Astrocyte (in vitro differentiated cells and primary cell): Measurements from ENCODE around the gene MTX1. TPM values are rescaled to one million over a fixed set of nuclear protein-coding genes. Genes with fewer than 3 reads are reported as not detected.
"Not testable (repeated sequence)": the region's sequence is repeated elsewhere in the genome, so short reads cannot be mapped to it uniquely, and the experiment has no call there.

Source experiments
- DNase-seq: peaks from one replicate; pipeline ENCODE4 v3.0.0-alpha.2; 2010; ENCODE audit warnings: low read depth
- FAIRE-seq: peaks from 2 replicates; lab custom pipeline; 2011; peaks lifted over from hg19 to GRCh38; lab: Jason Lieb, UNC
- H2AFZ ChIP-seq: 2 replicates; pipeline ENCODE4 v1.6.0; 2012; ENCODE audit warnings: low read depth, low read length, inconsistent platforms
- H3K27ac ChIP-seq: 2 replicates; pipeline ENCODE4 v1.5.1; 2011; ENCODE audit warnings: low read depth, low read length, inconsistent platforms
- H3K27me3 ChIP-seq: 2 replicates; pipeline ENCODE4 v1.6.0; 2011; ENCODE audit warnings: low read length, inconsistent platforms; ENCODE audit not compliant: insufficient read depth
- H3K36me3 ChIP-seq: 2 replicates; pipeline ENCODE4 v1.5.1; 2011; ENCODE audit warnings: low read length, inconsistent platforms; ENCODE audit not compliant: insufficient read depth
- H3K4me1 ChIP-seq: 2 replicates; pipeline ENCODE4 v1.5.1; 2011; ENCODE audit warnings: low read length, inconsistent platforms; ENCODE audit not compliant: insufficient read depth
- H3K4me2 ChIP-seq: 2 replicates; pipeline ENCODE4 v1.6.0; 2012; ENCODE audit warnings: low read length, inconsistent platforms
- H3K4me3 ChIP-seq: 2 replicates; pipeline ENCODE4 v1.5.1; 2011; ENCODE audit warnings: low read depth, mild to moderate bottlenecking, low read length, inconsistent platforms; ENCODE audit not compliant: insufficient read depth
- H3K79me2 ChIP-seq: 2 replicates; pipeline ENCODE4 v1.6.0; 2012; ENCODE audit warnings: mild to moderate bottlenecking, low read length, inconsistent platforms; ENCODE audit not compliant: insufficient read depth
- H3K9ac ChIP-seq: 2 replicates; pipeline ENCODE4 v1.6.0; 2012; ENCODE audit warnings: mild to moderate bottlenecking, low read length, inconsistent platforms
- H3K9me3 ChIP-seq: 2 replicates; pipeline ENCODE4 v1.5.1; 2012; ENCODE audit warnings: low read depth, mild to moderate bottlenecking, low read length, inconsistent platforms; ENCODE audit not compliant: insufficient read depth
- H4K20me1 ChIP-seq: 2 replicates; pipeline ENCODE4 v1.6.0; 2012; ENCODE audit warnings: low read length, inconsistent platforms; ENCODE audit not compliant: insufficient read depth
- H3K27ac Mint-ChIP-seq: one replicate; pipeline ENCODE4 v1.8.0; 2021; ENCODE audit warnings: mild to moderate bottlenecking, mixed read lengths; ENCODE audit not compliant: unreplicated experiment
- H3K27me3 Mint-ChIP-seq: one replicate; pipeline ENCODE4 v1.8.0; 2021; ENCODE audit warnings: low read depth, mixed read lengths; ENCODE audit not compliant: unreplicated experiment
- H3K36me3 Mint-ChIP-seq: one replicate; pipeline ENCODE4 v1.8.0; 2021; ENCODE audit warnings: low read depth, mixed read lengths; ENCODE audit not compliant: unreplicated experiment
- H3K4me1 Mint-ChIP-seq: one replicate; pipeline ENCODE4 v1.8.0; 2021; ENCODE audit warnings: low read depth, mixed read lengths; ENCODE audit not compliant: unreplicated experiment
- H3K4me3 Mint-ChIP-seq: one replicate; pipeline ENCODE4 v1.8.0; 2021; ENCODE audit warnings: mild to moderate bottlenecking, moderate library complexity, mixed read lengths; ENCODE audit not compliant: unreplicated experiment
- H3K9me3 Mint-ChIP-seq: one replicate; pipeline ENCODE4 v1.8.0; 2021; ENCODE audit warnings: mild to moderate bottlenecking, mixed read lengths; ENCODE audit not compliant: unreplicated experiment
- EZH2 ChIP-seq: IDR thresholded peaks from 2 replicates; pipeline ENCODE4 v1.6.1; 2012; ENCODE audit warnings: mild to moderate bottlenecking, low read length, inconsistent platforms; ENCODE audit not compliant: insufficient read depth
- total RNA-seq: library from RNA; stranded (reverse); gene quantifications from 2 replicates; pipeline ENCODE4 v1.2.1, GENCODE V29; 2021
- TF ChIP-seq, protein P1 (sequence below): IDR thresholded peaks from 2 replicates; pipeline ENCODE4 v1.5.1; 2011; ENCODE audit warnings: low read depth, mild to moderate bottlenecking, inconsistent platforms, low read length, moderate library complexity; ENCODE audit not compliant: insufficient read depth

MTX1 gene
- total RNA-seq, 1 donor from 2014 or later, result 41.8 TPM

DNA sequence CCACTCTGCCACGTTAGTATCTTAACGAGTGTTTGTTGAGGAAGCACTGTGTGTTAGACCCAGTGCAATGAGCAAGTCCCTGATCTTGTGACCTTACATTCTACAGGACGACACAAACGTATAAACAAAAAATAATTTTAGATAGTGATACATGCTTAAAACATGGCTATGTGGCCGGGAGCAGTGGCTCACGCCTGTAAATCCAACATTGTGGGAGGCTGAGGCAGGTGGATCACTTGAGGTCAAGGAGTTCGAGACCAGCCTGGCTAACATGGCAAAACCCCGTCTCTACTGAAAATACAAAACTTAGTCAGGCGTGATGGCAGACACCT is 19.6 kb downstream of the MTX1 start:
- no peaks in the 10 kb centered on the region for H3K27me3 ChIP-seq
- H3K4me2 ChIP-seq, result peak overlapping the region; percentile 95
- Mint-ChIP-seq H3K36me3 (no peaks in the 10 kb centered on the region), H3K9me3 (peaks cover 4% of the 10 kb centered on the region), H3K4me1 (peaks cover 34% of the 10 kb centered on the region), H3K4me3 (peak overlapping the region; percentile 89), H3K27ac (peak overlapping the region; percentile 85), H3K27me3 (no peaks in the 10 kb centered on the region)
- TF ChIP-seq, protein P1, sequence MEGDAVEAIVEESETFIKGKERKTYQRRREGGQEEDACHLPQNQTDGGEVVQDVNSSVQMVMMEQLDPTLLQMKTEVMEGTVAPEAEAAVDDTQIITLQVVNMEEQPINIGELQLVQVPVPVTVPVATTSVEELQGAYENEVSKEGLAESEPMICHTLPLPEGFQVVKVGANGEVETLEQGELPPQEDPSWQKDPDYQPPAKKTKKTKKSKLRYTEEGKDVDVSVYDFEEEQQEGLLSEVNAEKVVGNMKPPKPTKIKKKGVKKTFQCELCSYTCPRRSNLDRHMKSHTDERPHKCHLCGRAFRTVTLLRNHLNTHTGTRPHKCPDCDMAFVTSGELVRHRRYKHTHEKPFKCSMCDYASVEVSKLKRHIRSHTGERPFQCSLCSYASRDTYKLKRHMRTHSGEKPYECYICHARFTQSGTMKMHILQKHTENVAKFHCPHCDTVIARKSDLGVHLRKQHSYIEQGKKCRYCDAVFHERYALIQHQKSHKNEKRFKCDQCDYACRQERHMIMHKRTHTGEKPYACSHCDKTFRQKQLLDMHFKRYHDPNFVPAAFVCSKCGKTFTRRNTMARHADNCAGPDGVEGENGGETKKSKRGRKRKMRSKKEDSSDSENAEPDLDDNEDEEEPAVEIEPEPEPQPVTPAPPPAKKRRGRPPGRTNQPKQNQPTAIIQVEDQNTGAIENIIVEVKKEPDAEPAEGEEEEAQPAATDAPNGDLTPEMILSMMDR, result no peak
- no peak for TF ChIP-seq EZH2
- H3K4me1 ChIP-seq, result peaks cover 43% of the 10 kb centered on the region
- no peaks in the 10 kb centered on the region for H4K20me1 ChIP-seq
- no peaks in the 10 kb centered on the region for H3K36me3 ChIP-seq
- no peaks in the 10 kb centered on the region for H3K9me3 ChIP-seq
- peak overlapping the region; percentile 77 for H3K9ac ChIP-seq
- DNase-seq (no peak), FAIRE-seq (no peak)
- H3K79me2 ChIP-seq, result peaks cover 19% of the 10 kb centered on the region
- H2AFZ ChIP-seq, result peak overlapping the region; percentile 83
- H3K27ac ChIP-seq, result peak overlapping the region; percentile 75
- H3K4me3 ChIP-seq, result peak overlapping the region; percentile 41

DNA sequence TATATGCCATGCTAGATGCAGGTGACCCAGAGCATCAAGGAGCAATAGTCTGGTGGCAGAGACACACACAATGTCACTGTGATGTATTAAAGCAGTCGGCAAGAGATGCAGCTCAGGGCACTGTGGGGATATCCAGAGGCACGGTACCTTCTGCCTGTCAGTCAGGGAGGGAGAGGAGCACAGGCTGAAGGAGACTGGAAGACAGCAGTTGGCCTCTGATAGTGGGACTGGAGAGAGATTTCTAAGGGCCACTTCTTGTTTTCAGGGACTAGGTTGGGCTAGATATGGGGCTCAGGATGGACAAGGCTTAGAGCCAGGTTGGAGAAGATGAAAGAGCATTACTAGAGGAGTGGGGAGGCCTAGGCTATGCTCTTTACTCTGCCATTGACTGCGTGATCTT is 22.8 kb downstream of the MTX1 start:
- H3K4me1 ChIP-seq, result peaks cover 23% of the 10 kb centered on the region
- H3K36me3 ChIP-seq, H2AFZ ChIP-seq, H3K4me2 ChIP-seq, H3K9me3 ChIP-seq, H3K9me3 Mint-ChIP-seq, H3K27me3 ChIP-seq, H3K36me3 Mint-ChIP-seq, FAIRE-seq, H3K79me2 ChIP-seq, DNase-seq, H3K4me3 ChIP-seq, H4K20me1 ChIP-seq, H3K4me3 Mint-ChIP-seq, H3K27me3 Mint-ChIP-seq: not testable (repeated sequence)
- H3K9ac ChIP-seq, result peak overlapping the region; percentile 43
- Mint-ChIP-seq H3K27ac (peak overlapping the region; percentile 64), H3K4me1 (peaks cover 13% of the 10 kb centered on the region)
- H3K27ac ChIP-seq, result peak overlapping the region; percentile 70

DNA sequence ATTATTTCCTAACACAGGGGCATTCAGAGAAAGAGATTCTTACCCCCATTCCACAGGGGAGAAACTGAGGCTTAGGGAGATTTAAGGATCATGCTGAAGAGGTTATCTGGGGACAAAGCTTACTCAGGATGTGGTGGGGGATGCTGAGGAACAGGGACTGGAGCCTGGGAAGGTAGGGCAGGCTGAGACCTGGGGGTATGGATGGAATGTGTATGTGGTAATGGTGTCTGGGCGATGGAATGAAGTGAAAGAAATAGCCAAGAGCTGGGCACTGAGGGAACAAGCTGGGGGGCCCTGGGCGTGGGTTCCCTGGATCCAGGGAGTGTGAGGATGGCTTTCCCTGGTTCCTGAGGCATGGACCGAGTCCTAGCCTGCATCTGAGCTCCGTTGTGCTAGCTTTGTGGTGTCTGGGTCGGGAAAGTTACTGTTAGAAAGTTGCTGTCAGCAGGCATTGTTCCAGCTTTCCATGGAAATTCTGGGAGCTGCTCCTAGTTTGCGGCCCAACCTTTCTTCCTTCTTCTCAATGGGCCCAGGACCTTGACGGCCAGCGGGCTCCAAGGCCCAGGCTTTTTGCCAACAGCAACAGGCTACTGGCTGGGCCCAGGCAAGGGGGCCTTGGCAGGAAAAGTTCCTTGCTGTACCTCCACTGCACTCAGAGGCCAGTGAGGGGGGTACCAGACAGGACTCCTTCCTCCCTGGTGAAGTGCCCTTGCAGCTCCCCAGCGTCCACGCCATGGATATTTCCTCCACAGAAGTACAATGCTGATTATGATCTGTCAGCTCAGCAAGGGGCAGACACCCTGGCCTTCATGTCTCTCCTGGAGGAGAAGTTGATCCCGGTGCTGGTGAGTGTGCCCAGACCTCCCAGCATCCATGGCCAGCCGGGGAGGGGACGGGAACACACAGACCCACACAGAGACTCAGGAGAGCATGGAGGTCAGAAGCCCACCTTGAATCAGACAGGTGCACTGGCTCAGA is 23.8 kb downstream of the MTX1 start:
- H3K79me2 ChIP-seq, H3K4me3 ChIP-seq, FAIRE-seq, H3K27me3 Mint-ChIP-seq, H3K36me3 ChIP-seq, H4K20me1 ChIP-seq, H3K4me3 Mint-ChIP-seq, H3K27me3 ChIP-seq, H3K9me3 ChIP-seq, H3K9me3 Mint-ChIP-seq: not testable (repeated sequence)
- peaks cover 16% of the 10 kb centered on the region for H3K36me3 Mint-ChIP-seq
- Histone ChIP-seq H3K9ac (peak overlapping the region; percentile 43), H2AFZ (peak overlapping the region; percentile 10), H3K27ac (peak overlapping the region; percentile 70), H3K4me1 (peaks cover 23% of the 10 kb centered on the region), H3K4me2 (peak overlapping the region; percentile 48)
- DNase-seq, result peak; percentile 66
- peak overlapping the region; percentile 64 for H3K27ac Mint-ChIP-seq
- H3K4me1 Mint-ChIP-seq, result peaks cover 10% of the 10 kb centered on the region

DNA sequence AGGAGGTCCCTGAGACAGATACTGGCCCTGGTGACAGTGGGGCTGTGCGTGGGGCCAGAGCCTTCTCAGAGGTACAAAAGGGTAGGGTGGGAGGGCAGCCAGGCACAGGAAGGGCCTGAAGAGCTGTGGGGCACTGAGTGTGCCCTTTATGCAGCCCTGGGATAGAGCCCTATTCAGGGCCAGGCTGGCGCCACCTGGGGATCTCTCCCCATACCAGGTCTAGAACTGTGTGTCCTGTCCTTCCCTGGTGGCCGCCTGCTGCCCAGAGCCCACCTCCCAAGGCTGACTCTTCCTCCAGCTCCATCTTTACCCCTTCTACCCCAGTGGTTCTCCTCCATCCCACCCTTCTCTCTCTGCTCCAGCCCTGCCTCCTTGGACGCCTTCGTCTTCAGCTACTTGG is 25.0 kb downstream of the MTX1 start:
- H3K36me3 ChIP-seq, H3K27me3 ChIP-seq, H3K9me3 ChIP-seq, H2AFZ ChIP-seq, H3K79me2 ChIP-seq, H3K4me3 Mint-ChIP-seq, H3K9ac ChIP-seq, H4K20me1 ChIP-seq, DNase-seq, H3K4me3 ChIP-seq, H3K27me3 Mint-ChIP-seq, FAIRE-seq, H3K4me2 ChIP-seq, H3K27ac Mint-ChIP-seq, H3K27ac ChIP-seq, H3K9me3 Mint-ChIP-seq: not testable (repeated sequence)
- Mint-ChIP-seq H3K36me3 (peaks cover 22% of the 10 kb centered on the region), H3K4me1 (peaks cover 10% of the 10 kb centered on the region)
- H3K4me1 ChIP-seq, result peaks cover 18% of the 10 kb centered on the region

DNA sequence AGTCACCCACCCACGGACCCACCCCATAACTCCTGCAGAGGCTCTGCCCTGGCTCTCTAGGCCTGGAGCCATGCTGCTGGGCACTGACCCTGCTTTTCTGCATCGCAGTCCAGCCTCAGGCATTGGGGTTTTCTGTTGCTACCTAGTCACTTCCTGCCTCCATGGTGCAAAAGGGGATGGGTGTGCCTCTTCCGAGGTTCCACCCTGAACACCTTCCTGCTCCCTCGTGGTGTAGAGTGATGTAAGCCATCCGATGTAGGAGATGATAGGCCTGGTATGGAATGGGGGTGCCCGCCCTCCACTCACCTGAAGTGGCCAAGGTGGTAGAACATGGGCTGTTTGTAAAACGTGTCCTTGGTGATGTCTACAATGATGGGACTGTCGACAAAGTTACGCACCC is 26.9 kb downstream of the MTX1 start:
- H3K9ac ChIP-seq, H3K4me1 Mint-ChIP-seq, H4K20me1 ChIP-seq, H3K36me3 ChIP-seq, H3K4me3 ChIP-seq, H3K27me3 ChIP-seq, H3K4me3 Mint-ChIP-seq, H3K4me2 ChIP-seq, H3K27ac ChIP-seq, H3K27me3 Mint-ChIP-seq, H3K9me3 ChIP-seq, DNase-seq, H3K27ac Mint-ChIP-seq, FAIRE-seq, H3K9me3 Mint-ChIP-seq, H3K79me2 ChIP-seq, H2AFZ ChIP-seq: not testable (repeated sequence)
- H3K4me1 ChIP-seq, result peaks cover 19% of the 10 kb centered on the region
- H3K36me3 Mint-ChIP-seq, result peaks cover 26% of the 10 kb centered on the region
